ENCODE measurements around the gene SLC19A2. TPM values are rescaled to one million over a fixed set of nuclear protein-coding genes. Genes with fewer than 3 reads are reported as not detected.
"Not testable (repeated sequence)": the region's sequence is repeated elsewhere in the genome, so short reads cannot be mapped to it uniquely, and the experiment has no call there.

Gene SLC19A2
- total RNA-seq, 1 donor from 2014 or later, result 18.1 TPM

GRCh38 chr1:169507413-169507812 is 21.7 kb upstream of the SLC19A2 start:
- peaks cover 8% of the 10 kb centered on the region for H3K9me3 Mint-ChIP-seq (ENCODE audit: low read depth)
- no peaks in the 10 kb centered on the region for H3K36me3 Mint-ChIP-seq (ENCODE audit: insufficient read depth)
- H3K27ac Mint-ChIP-seq, result no peak overlapping the region
- peaks cover 54% of the 10 kb centered on the region for H3K4me1 Mint-ChIP-seq (ENCODE audit: low read depth)
- no peak for DNase-seq (ENCODE audit: low spot score, unreplicated experiment)
- H3K27me3 Mint-ChIP-seq, result no peaks in the 10 kb centered on the region
- no peak for TF ChIP-seq CTCF (IDR thresholded peaks at IDR 0.05; ENCODE audit: unreplicated experiment)
- no peak overlapping the region for H3K4me3 Mint-ChIP-seq (ENCODE audit: low read depth)

- H3K4me1 Mint-ChIP-seq (ENCODE audit: low read depth), result peaks cover 50% of the 10 kb centered on the region
- not testable (repeated sequence) for H3K27ac Mint-ChIP-seq; H3K36me3 Mint-ChIP-seq (ENCODE audit: insufficient read depth); DNase-seq (ENCODE audit: low spot score, unreplicated experiment); H3K9me3 Mint-ChIP-seq (ENCODE audit: low read depth); H3K27me3 Mint-ChIP-seq; H3K4me3 Mint-ChIP-seq (ENCODE audit: low read depth)
Observed at GRCh38 chr1:169503601-169504000, 17.9 kb upstream of the SLC19A2 start.

- no peak for DNase-seq (ENCODE audit: low spot score, unreplicated experiment)
- Mint-ChIP-seq H3K27me3 (no peaks in the 10 kb centered on the region), H3K36me3 (ENCODE audit: insufficient read depth) (no peaks in the 10 kb centered on the region), H3K27ac (peak overlapping the region; percentile 60), H3K9me3 (ENCODE audit: low read depth) (peaks cover 6% of the 10 kb centered on the region), H3K4me3 (ENCODE audit: low read depth) (no peak overlapping the region), H3K4me1 (ENCODE audit: low read depth) (peaks cover 34% of the 10 kb centered on the region)
- no peak for TF ChIP-seq CTCF (IDR thresholded peaks at IDR 0.05; ENCODE audit: unreplicated experiment)
Observed at GRCh38 chr1:169499807-169500206, 14.1 kb upstream of the SLC19A2 start.

GRCh38 chr1:169497317-169497716 is 11.6 kb upstream of the SLC19A2 start:
- no peak overlapping the region for H3K4me3 Mint-ChIP-seq (ENCODE audit: low read depth)
- H3K27me3 Mint-ChIP-seq, result no peaks in the 10 kb centered on the region
- no peak overlapping the region for H3K27ac Mint-ChIP-seq
- H3K36me3 Mint-ChIP-seq (ENCODE audit: insufficient read depth), result no peaks in the 10 kb centered on the region
- H3K9me3 Mint-ChIP-seq (ENCODE audit: low read depth), result peaks cover 3% of the 10 kb centered on the region
- no peak for TF ChIP-seq CTCF (IDR thresholded peaks at IDR 0.05; ENCODE audit: unreplicated experiment)
- DNase-seq (ENCODE audit: low spot score, unreplicated experiment), result no peak
- peaks cover 23% of the 10 kb centered on the region for H3K4me1 Mint-ChIP-seq (ENCODE audit: low read depth)

GRCh38 chr1:169495916-169496315 is 10.2 kb upstream of the SLC19A2 start:
- H3K27me3 Mint-ChIP-seq, result no peaks in the 10 kb centered on the region
- H3K9me3 Mint-ChIP-seq (ENCODE audit: low read depth), result peaks cover 3% of the 10 kb centered on the region
- DNase-seq (ENCODE audit: low spot score, unreplicated experiment), result no peak
- H3K4me1 Mint-ChIP-seq (ENCODE audit: low read depth), result peaks cover 23% of the 10 kb centered on the region
- no peak overlapping the region for H3K4me3 Mint-ChIP-seq (ENCODE audit: low read depth)
- no peak overlapping the region for H3K27ac Mint-ChIP-seq
- no peaks in the 10 kb centered on the region for H3K36me3 Mint-ChIP-seq (ENCODE audit: insufficient read depth)
- no peak for TF ChIP-seq CTCF (IDR thresholded peaks at IDR 0.05; ENCODE audit: unreplicated experiment)

GRCh38 chr1:169495046-169495775 is 9.5 kb upstream of the SLC19A2 start:
- no peak overlapping the region for H3K4me3 Mint-ChIP-seq (ENCODE audit: low read depth)
- peaks cover 3% of the 10 kb centered on the region for H3K9me3 Mint-ChIP-seq (ENCODE audit: low read depth)
- DNase-seq (ENCODE audit: low spot score, unreplicated experiment), result no peak
- H3K36me3 Mint-ChIP-seq (ENCODE audit: insufficient read depth), result no peaks in the 10 kb centered on the region
- no peak for TF ChIP-seq CTCF (IDR thresholded peaks at IDR 0.05; ENCODE audit: unreplicated experiment)
- H3K4me1 Mint-ChIP-seq (ENCODE audit: low read depth), result peaks cover 18% of the 10 kb centered on the region
- H3K27me3 Mint-ChIP-seq, result no peaks in the 10 kb centered on the region
- H3K27ac Mint-ChIP-seq, result no peak overlapping the region
